ENCODE measurements around the gene DBF4. TPM values are rescaled to one million over a fixed set of nuclear protein-coding genes. Genes with fewer than 3 reads are reported as not detected.
"Not testable (repeated sequence)": the region's sequence is repeated elsewhere in the genome, so short reads cannot be mapped to it uniquely, and the experiment has no call there.

The DBF4 gene
- 7.9 TPM for polyA plus RNA-seq (ENCODE audit: insufficient read length)

- peak; percentile 96 for DNase-seq
Measured at GRCh38 chr7:87876040-87876868, at the start of gene DBF4, which contains the start of gene SLC25A40. DBF4 (plus strand) TSS chr7:87876493; CDS start chr7:87876733, 240 bp downstream. SLC25A40 (minus strand) TSS chr7:87876360; CDS start chr7:87858727, 17,633 bp downstream.

GRCh38 chr7:87828383-87828782 is 47.9 kb upstream of the DBF4 start:
- DNase-seq, result not testable (repeated sequence)

DNA sequence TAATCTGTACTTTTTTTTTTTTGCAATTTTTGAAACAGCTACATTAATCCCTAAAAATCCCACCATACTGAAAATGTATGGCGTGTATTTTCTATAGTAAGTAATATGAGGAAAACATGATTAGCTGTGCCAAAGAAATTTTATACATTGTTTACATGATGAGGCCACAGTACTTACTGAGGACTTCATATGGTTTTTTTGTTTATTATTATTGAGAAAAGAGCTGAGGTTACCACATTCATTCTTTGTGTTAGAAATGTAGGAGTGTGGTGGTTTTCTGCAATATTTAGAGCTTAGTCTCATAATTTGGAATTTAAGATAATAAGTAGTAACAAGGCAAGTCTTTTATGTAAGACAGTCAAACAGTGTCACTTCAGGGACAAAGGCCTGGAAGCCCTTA is 45.2 kb upstream of the DBF4 start:
- DNase-seq, result no peak

- no peak for DNase-seq
Measured at GRCh38 chr7:87833130-87833529, 43.2 kb upstream of the DBF4 start.

- DNase-seq, result no peak
Measured at GRCh38 chr7:87837597-87837996, 38.7 kb upstream of the DBF4 start.

GRCh38 chr7:87850836-87851593 is 25.3 kb upstream of the DBF4 start:
- DNase-seq, result no peak

- no peak for DNase-seq
Measured at GRCh38 chr7:87852306-87852705, 24.0 kb upstream of the DBF4 start.

- no peak for DNase-seq
Measured at GRCh38 chr7:87853237-87853864, 22.9 kb upstream of the DBF4 start.

GRCh38 chr7:87858417-87859100 is 17.7 kb upstream of the DBF4 start:
- DNase-seq, result no peak

- DNase-seq, result no peak
Measured at GRCh38 chr7:87866089-87866488, 10.2 kb upstream of the DBF4 start.

- not testable (repeated sequence) for DNase-seq
Measured at GRCh38 chr7:87866533-87866932, 9.8 kb upstream of the DBF4 start.

DNA sequence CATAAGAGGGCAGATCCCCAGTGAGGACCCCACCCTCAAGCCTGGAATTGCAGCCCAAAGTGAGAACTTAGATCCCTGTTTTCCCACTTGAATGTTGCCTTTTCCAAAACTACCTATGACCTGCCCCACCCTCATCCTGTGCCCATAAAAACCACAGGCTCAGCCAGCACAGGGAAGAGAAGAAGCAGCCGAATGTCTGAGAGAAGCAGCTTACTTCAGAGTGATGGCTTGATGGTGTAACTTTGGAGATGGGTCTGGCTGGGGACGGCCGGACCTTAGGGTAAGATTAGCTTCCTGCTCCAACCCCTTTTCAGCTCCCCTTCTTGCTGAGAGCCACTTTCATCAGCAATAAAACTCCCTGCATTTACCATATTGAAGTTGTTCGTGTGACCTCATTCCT is 5.8 kb upstream of the DBF4 start:
- no peak for DNase-seq

GRCh38 chr7:87872346-87872745 is 3.9 kb upstream of the DBF4 start:
- no peak for DNase-seq

GRCh38 chr7:87873328-87873727 is 3.0 kb upstream of the DBF4 start:
- not testable (repeated sequence) for DNase-seq

GRCh38 chr7:87874066-87874465 is 2.2 kb upstream of the DBF4 start:
- no peak for DNase-seq

- DNase-seq, result peak; percentile 6
Measured at GRCh38 chr7:87875151-87876039, 898 bp upstream of the DBF4 start.

DNA sequence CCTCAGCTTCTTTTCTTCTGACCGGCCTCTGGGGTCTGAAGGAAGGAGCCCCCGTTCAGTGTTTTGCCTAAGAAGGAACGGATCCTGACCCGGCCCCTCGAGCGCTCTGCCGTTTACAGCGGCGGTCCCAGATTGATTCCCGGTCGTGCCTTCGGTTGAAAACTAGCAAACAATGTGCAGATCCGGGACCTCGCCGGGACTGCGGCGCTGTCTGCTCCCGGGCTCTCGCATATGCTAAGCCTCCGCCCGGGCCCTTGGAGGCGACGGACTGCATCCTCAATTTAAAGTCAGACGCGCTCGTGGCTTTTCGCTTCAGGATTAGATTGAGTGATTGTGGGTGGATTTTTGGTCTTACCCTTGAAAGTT is 559 bp downstream of the DBF4 start:
- DNase-seq, result peak; percentile 64

DNA sequence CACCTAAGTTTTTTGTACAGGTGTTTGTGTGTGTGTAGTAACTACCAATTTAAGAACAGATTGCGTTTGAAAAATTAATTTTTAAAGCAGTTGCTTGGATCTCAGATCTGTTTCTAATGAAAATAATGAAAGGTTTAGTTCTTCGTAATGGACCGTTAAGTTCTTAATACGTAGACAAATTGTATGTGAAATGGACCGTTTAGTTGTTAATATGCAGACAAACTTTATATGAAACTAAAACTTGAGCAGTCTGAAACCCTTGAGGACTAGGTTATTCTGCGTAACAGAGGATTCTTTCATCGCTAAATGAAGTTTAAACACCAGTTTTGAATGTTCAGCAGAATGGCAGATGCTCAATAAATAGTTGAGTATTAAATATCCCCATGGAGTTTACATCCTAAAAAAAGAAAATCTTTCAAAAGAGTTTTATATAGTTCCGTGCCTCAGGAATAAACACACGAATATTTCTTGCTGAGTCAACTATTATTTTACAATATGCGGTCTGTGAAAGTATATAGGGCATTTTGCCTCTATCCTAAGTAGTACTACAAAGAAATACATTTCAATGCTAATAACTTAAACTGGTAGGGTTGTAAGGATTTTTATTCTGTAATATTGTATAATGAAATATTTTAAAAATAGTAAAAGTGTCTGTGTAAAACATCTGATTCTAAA is 1.2 kb downstream of the DBF4 start:
- peak; percentile 6 for DNase-seq

- DNase-seq, result no peak
Measured at GRCh38 chr7:87878208-87878735, 2.0 kb downstream of the DBF4 start.

DNA sequence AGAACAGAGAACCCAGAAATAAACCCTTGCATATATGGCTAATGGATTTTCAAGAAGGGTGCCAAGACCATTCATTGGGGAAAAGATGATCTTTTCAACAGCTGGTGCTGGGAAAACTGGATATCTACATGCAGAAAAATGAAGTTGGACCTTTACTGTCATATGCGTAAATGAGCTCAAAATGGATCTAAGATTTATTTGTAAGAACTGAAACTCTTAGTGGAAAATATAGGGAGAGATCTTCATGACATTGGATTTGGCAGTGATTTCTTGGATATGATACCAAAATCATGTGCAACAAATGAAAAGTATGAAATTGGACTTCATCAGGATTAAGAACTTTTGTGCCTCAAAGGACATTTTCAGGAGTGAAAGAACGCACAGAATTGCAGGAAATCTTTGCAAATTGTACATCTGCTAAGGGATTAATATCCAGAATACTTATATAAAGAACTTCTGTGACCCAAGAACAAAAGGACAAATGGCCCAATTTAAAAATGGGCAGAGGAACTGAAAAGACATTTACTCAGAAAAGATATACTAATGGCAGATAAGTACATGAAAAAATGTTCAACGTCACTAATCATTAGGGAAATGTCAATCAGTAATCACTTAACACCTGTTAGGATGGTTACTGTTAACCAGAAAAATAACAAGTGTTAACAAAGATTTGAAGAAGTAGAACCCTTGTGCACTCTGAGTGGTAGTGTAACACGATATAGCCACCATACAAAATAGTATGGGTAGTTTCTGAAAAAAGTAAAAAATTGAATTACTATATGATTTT is 6.1 kb downstream of the DBF4 start:
- peak; percentile 65 for DNase-seq
